OCI-LY1 (cell line): ENCODE results near the gene CXCL5.

Experiments
- H2AFZ ChIP-seq: fragments of 200-600 bp; sonication (generic), shearing (Covaris generic); 2 replicates; pipeline ENCODE4 v1.6.0; 2014; ENCODE audit warnings: antibody characterized with exemption, mild to moderate bottlenecking, low read length
- H3F3A ChIP-seq: fragments of 200-600 bp; sonication (generic), shearing (Covaris generic); 2 replicates; pipeline ENCODE4 v1.6.0; 2014; ENCODE audit warnings: mild to moderate bottlenecking, antibody characterized with exemption, low read length, moderate library complexity; ENCODE audit not compliant: insufficient read depth
- H3K27ac ChIP-seq: fragments of 200-600 bp; sonication (generic); 2 replicates; pipeline ENCODE4 v1.5.1; 2014; ENCODE audit warnings: low read length, mixed run types, mild to moderate bottlenecking, low read depth; ENCODE audit not compliant: poor library complexity, severe bottlenecking
- H3K27me3 ChIP-seq: fragments of 200-600 bp; sonication (generic); 2 replicates; pipeline ENCODE4 v1.6.0; 2014; ENCODE audit warnings: antibody characterized with exemption, mild to moderate bottlenecking, low read length, moderate library complexity; ENCODE audit not compliant: insufficient read depth
- H3K36me3 ChIP-seq: fragments of 200-600 bp; sonication (generic); 2 replicates; pipeline ENCODE4 v1.6.1; 2014; ENCODE audit warnings: mild to moderate bottlenecking, antibody characterized with exemption, low read length, moderate library complexity, mixed read lengths; ENCODE audit not compliant: insufficient read depth
- H3K4me1 ChIP-seq: fragments of 200-600 bp; sonication (generic); 2 replicates; pipeline ENCODE4 v1.5.1; 2014; ENCODE audit warnings: mild to moderate bottlenecking, low read length, moderate library complexity; ENCODE audit not compliant: insufficient read depth, severe bottlenecking
- H3K4me2 ChIP-seq: fragments of 200-600 bp; sonication (generic), shearing (Covaris generic); 2 replicates; pipeline ENCODE4 v1.6.1; 2014; ENCODE audit warnings: low read length
- H3K4me3 ChIP-seq: fragments of 200-600 bp; sonication (generic); 2 replicates; pipeline ENCODE4 v1.5.1; 2014; ENCODE audit warnings: low read length, low read depth, mild to moderate bottlenecking, mixed read lengths; ENCODE audit not compliant: poor library complexity, severe bottlenecking
- H3K79me2 ChIP-seq: fragments of 200-600 bp; shearing (Covaris generic); 2 replicates; pipeline ENCODE4 v1.6.1; 2016; ENCODE audit warnings: mixed run types, low read length, mixed read lengths; ENCODE audit not compliant: insufficient read depth
- H3K9ac ChIP-seq: fragments of 200-600 bp; sonication (generic), shearing (Covaris generic); 2 replicates; pipeline ENCODE4 v1.6.1; 2014; ENCODE audit warnings: mild to moderate bottlenecking, low read length, mixed read lengths
- H3K9me2 ChIP-seq: fragments of 200-600 bp; sonication (generic), shearing (Covaris generic); 2 replicates; pipeline ENCODE4 v1.6.1; 2014; ENCODE audit warnings: low read depth, mild to moderate bottlenecking, low read length, mixed read lengths
- H3K9me3 ChIP-seq: fragments of 200-600 bp; shearing (Covaris generic); 2 replicates; pipeline ENCODE4 v1.6.1; 2014; ENCODE audit warnings: low read length, mixed read lengths
- H4K20me1 ChIP-seq: fragments of 200-600 bp; sonication (generic), shearing (Covaris generic); 2 replicates; pipeline ENCODE4 v1.6.0; 2016; ENCODE audit warnings: mild to moderate bottlenecking, low read length; ENCODE audit not compliant: insufficient read depth
- EZH2 ChIP-seq: fragments of 200-600 bp; sonication (generic), shearing (Covaris generic); IDR thresholded peaks from 2 replicates; pipeline ENCODE4 v1.8.0; 2017; ENCODE audit warnings: borderline replicate concordance, mixed run types, mild to moderate bottlenecking, antibody characterized with exemption, low read length, moderate library complexity, mixed read lengths
- TF ChIP-seq, protein P1 (sequence below): fragments of 200-600 bp; sonication (generic), shearing (Covaris generic); IDR thresholded peaks from 2 replicates; pipeline ENCODE4 v1.5.1; 2017; ENCODE audit warnings: mild to moderate bottlenecking, antibody characterized with exemption, low read length, moderate library complexity, mixed read lengths

Gene CXCL5

DNA sequence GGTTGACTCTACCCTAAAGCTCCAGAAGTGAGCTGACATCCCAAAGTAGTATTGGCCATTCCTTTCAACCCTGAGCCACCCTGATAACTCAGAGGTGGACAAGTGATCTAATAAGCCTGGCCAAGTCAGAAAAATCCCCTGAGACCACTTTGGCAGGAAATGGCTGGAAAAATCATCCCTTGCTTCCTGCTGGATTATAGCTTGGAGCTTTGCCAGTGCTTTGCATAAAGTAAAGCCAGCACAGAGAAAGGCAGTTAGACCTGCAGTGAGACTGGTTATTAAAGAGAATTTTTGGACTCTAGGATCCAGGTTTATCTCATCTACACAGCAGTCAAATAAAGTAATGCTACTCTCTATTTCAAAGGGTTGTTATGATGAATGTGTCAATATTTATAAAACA lies 33.6 kb upstream of the CXCL5 start:
- TF ChIP-seq, protein P1, sequence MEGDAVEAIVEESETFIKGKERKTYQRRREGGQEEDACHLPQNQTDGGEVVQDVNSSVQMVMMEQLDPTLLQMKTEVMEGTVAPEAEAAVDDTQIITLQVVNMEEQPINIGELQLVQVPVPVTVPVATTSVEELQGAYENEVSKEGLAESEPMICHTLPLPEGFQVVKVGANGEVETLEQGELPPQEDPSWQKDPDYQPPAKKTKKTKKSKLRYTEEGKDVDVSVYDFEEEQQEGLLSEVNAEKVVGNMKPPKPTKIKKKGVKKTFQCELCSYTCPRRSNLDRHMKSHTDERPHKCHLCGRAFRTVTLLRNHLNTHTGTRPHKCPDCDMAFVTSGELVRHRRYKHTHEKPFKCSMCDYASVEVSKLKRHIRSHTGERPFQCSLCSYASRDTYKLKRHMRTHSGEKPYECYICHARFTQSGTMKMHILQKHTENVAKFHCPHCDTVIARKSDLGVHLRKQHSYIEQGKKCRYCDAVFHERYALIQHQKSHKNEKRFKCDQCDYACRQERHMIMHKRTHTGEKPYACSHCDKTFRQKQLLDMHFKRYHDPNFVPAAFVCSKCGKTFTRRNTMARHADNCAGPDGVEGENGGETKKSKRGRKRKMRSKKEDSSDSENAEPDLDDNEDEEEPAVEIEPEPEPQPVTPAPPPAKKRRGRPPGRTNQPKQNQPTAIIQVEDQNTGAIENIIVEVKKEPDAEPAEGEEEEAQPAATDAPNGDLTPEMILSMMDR: no peak
- TF ChIP-seq EZH2: no peak

DNA sequence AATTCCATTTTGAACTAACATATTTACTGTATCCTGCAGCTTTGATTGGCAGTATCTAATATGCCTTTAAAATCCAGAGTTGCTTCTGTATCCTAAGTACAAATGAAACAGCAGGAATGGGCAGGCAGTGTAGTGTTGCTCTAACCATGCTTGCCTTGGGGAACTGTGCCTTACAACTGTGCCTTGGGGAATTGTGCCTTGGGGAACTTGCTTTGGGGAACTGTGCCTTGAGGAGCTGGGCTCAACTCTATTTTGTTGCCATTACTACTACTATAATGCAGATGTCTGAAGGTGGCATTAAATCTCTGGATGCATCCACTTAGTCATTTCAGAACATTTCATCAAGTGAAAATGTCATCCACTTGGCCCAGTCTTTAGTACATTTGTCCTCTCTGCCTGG lies 33.1 kb upstream of the CXCL5 start:
- H3K79me2 ChIP-seq: no peaks in the 10 kb centered on the region
- TF ChIP-seq, protein P1: no peak
- no peak for TF ChIP-seq EZH2
- no peaks in the 10 kb centered on the region for H3F3A ChIP-seq
- H3K27me3 ChIP-seq: no peaks in the 10 kb centered on the region
- no peak overlapping the region for H3K4me2 ChIP-seq
- H3K9me2 ChIP-seq: no peaks in the 10 kb centered on the region
- H3K27ac ChIP-seq: no peak overlapping the region
- H3K9me3 ChIP-seq: no peaks in the 10 kb centered on the region
- no peaks in the 10 kb centered on the region for H3K36me3 ChIP-seq
- no peak overlapping the region for H3K4me3 ChIP-seq
- no peak overlapping the region for H3K9ac ChIP-seq
- H4K20me1 ChIP-seq: no peaks in the 10 kb centered on the region
- no peak overlapping the region for H2AFZ ChIP-seq
- H3K4me1 ChIP-seq: no peaks in the 10 kb centered on the region

More for the DNA sequence above, 33.6 kb upstream of the CXCL5 start:
- Histone ChIP-seq H3K36me3 (no peaks in the 10 kb centered on the region), H2AFZ (no peak overlapping the region), H3K79me2 (no peaks in the 10 kb centered on the region), H3K4me1 (no peaks in the 10 kb centered on the region), H3K27ac (no peak overlapping the region), H3K9me2 (no peaks in the 10 kb centered on the region), H3K27me3 (no peaks in the 10 kb centered on the region), H3K9ac (no peak overlapping the region), H3K9me3 (no peaks in the 10 kb centered on the region), H4K20me1 (no peaks in the 10 kb centered on the region), H3F3A (no peaks in the 10 kb centered on the region), H3K4me3 (no peak overlapping the region), H3K4me2 (no peak overlapping the region)

DNA sequence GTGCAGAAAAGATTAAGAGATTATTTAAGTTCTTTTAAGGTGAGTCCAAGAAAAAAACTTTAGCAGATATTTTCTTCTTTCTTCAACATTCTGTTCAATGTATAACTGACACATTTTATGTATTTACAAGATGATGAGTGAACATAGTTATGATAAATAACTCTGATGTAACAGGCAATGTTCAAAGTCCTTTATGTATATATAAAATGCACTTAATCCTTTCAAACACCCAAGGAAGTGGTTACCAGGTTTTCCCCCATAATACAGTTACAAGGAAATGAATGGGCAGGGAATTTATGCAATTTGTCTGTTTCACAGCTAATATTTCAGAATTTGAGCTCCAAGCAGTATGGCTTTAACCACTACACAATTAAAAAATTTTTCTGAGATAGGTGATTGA lies 31.8 kb upstream of the CXCL5 start:
- Histone ChIP-seq H3K4me2 (no peak overlapping the region), H4K20me1 (no peaks in the 10 kb centered on the region), H2AFZ (no peak overlapping the region)

More for the DNA sequence above, 31.8 kb upstream of the CXCL5 start:
- H3K36me3 ChIP-seq: no peaks in the 10 kb centered on the region
- no peak overlapping the region for H3K27ac ChIP-seq
- no peak for TF ChIP-seq EZH2
- TF ChIP-seq, protein P1: no peak
- H3K79me2 ChIP-seq: no peaks in the 10 kb centered on the region
- no peaks in the 10 kb centered on the region for H3K4me1 ChIP-seq
- H3K9ac ChIP-seq: no peak overlapping the region
- no peaks in the 10 kb centered on the region for H3K9me3 ChIP-seq
- H3F3A ChIP-seq: no peaks in the 10 kb centered on the region
- H3K4me3 ChIP-seq: no peak overlapping the region
- H3K9me2 ChIP-seq: no peaks in the 10 kb centered on the region
- H3K27me3 ChIP-seq: no peaks in the 10 kb centered on the region
